ENCODE data around the gene GPRC5C.

GRCh38 chr17:74444406-74444805 is 12.5 kb downstream of the GPRC5C start:
- no peak for TF ChIP-seq POLR2A (IDR thresholded peaks at IDR 0.05; ENCODE audit: low read length)
- TF ChIP-seq CTCF (IDR thresholded peaks at IDR 0.05): no peak
- TF ChIP-seq, protein P1, sequence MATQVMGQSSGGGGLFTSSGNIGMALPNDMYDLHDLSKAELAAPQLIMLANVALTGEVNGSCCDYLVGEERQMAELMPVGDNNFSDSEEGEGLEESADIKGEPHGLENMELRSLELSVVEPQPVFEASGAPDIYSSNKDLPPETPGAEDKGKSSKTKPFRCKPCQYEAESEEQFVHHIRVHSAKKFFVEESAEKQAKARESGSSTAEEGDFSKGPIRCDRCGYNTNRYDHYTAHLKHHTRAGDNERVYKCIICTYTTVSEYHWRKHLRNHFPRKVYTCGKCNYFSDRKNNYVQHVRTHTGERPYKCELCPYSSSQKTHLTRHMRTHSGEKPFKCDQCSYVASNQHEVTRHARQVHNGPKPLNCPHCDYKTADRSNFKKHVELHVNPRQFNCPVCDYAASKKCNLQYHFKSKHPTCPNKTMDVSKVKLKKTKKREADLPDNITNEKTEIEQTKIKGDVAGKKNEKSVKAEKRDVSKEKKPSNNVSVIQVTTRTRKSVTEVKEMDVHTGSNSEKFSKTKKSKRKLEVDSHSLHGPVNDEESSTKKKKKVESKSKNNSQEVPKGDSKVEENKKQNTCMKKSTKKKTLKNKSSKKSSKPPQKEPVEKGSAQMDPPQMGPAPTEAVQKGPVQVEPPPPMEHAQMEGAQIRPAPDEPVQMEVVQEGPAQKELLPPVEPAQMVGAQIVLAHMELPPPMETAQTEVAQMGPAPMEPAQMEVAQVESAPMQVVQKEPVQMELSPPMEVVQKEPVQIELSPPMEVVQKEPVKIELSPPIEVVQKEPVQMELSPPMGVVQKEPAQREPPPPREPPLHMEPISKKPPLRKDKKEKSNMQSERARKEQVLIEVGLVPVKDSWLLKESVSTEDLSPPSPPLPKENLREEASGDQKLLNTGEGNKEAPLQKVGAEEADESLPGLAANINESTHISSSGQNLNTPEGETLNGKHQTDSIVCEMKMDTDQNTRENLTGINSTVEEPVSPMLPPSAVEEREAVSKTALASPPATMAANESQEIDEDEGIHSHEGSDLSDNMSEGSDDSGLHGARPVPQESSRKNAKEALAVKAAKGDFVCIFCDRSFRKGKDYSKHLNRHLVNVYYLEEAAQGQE (IDR thresholded peaks at IDR 0.05): no peak
- no peak for TF ChIP-seq HES2 (IDR thresholded peaks at IDR 0.05)
- TF ChIP-seq, protein P2, sequence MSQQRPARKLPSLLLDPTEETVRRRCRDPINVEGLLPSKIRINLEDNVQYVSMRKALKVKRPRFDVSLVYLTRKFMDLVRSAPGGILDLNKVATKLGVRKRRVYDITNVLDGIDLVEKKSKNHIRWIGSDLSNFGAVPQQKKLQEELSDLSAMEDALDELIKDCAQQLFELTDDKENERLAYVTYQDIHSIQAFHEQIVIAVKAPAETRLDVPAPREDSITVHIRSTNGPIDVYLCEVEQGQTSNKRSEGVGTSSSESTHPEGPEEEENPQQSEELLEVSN (IDR thresholded peaks at IDR 0.05; ENCODE audit: borderline replicate concordance, low read depth): no peak
- TF ChIP-seq HDAC2 (IDR thresholded peaks at IDR 0.05): no peak
- no peak for TF ChIP-seq EHMT2 (IDR thresholded peaks at IDR 0.05; ENCODE audit: low read depth)
- no peak for TF ChIP-seq RAD21 (conservative IDR thresholded peaks at IDR 0.05 in 1 of 2, IDR thresholded peaks at IDR 0.05 in 1 of 2)
- TF ChIP-seq, protein P3, sequence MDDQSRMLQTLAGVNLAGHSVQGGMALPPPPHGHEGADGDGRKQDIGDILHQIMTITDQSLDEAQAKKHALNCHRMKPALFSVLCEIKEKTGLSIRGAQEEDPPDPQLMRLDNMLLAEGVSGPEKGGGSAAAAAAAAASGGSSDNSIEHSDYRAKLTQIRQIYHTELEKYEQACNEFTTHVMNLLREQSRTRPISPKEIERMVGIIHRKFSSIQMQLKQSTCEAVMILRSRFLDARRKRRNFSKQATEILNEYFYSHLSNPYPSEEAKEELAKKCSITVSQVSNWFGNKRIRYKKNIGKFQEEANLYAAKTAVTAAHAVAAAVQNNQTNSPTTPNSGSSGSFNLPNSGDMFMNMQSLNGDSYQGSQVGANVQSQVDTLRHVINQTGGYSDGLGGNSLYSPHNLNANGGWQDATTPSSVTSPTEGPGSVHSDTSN (IDR thresholded peaks at IDR 0.05): no peak
